Esophagus (tissue), 2 donors: Measurements from ENCODE around the gene AFF4. TPM values are rescaled to one million over a fixed set of nuclear protein-coding genes. Genes with fewer than 3 reads are reported as not detected.
A peak's percentile ranks its signal among the peaks of the same experiment; 100 is the strongest.

ENCODE experiments used
- H3K27ac ChIP-seq, 2 donors: one replicate each; pipeline ENCODE4 v1.5.1; 2013; ENCODE audit warnings: low read depth in 2 of 2, mild to moderate bottlenecking in 2 of 2, inconsistent platforms in 1 of 2, low read length in 1 of 2, moderate library complexity in 1 of 2
- H3K27me3 ChIP-seq, 2 donors: one replicate each; pipeline ENCODE4 v1.6.1; 2013; ENCODE audit warnings: low read length in 2 of 2, control low read depth in 1 of 2, mild to moderate bottlenecking in 1 of 2; ENCODE audit not compliant: insufficient read depth in 2 of 2, control insufficient read depth in 1 of 2
- H3K36me3 ChIP-seq, 2 donors: one replicate each; pipeline ENCODE4 v1.6.1; 2013; ENCODE audit warnings: low read length in 1 of 2; ENCODE audit not compliant: control insufficient read depth in 2 of 2, insufficient read depth in 2 of 2
- H3K4me1 ChIP-seq, 2 donors: one replicate each; pipeline ENCODE4 v1.6.1; 2013; ENCODE audit warnings: low read length in 1 of 2; ENCODE audit not compliant: control insufficient read depth in 2 of 2, insufficient read depth in 2 of 2
- H3K4me3 ChIP-seq, 2 donors: one replicate each; pipeline ENCODE4 v1.5.1; 2013; ENCODE audit warnings: low read length in 2 of 2, mild to moderate bottlenecking in 2 of 2, low read depth in 1 of 2, moderate library complexity in 1 of 2
- H3K9me3 ChIP-seq, 2 donors: one replicate each; pipeline ENCODE4 v1.6.1; 2013; ENCODE audit warnings: mild to moderate bottlenecking in 2 of 2, low read depth in 1 of 2, low read length in 1 of 2, moderate library complexity in 1 of 2; ENCODE audit not compliant: control insufficient read depth in 2 of 2, insufficient read depth in 1 of 2
- WGBS, 2 donors: extraction: QIAGEN DNeasy Blood & Tissue Kit; methylation state at CpG; one replicate each; pipeline ENCODE4 v1.1.7; 2013; 5-methylcytosine and 5-hydroxymethylcytosine counted together
- polyA plus RNA-seq, 2 donors: library from polyadenylated mRNA; stranded (reverse); fragments of 200-250 nt; gene quantifications; one replicate each; pipeline ENCODE4 v1.2.3, GENCODE V29; 2013
- donor health status: healthy with polysubstance abuse.
- donor health status: Bipolar disorder and iron deficiency.

AFF4 gene
- polyA plus RNA-seq, 2 donors, result 10.4 to 12.6 TPM

DNA sequence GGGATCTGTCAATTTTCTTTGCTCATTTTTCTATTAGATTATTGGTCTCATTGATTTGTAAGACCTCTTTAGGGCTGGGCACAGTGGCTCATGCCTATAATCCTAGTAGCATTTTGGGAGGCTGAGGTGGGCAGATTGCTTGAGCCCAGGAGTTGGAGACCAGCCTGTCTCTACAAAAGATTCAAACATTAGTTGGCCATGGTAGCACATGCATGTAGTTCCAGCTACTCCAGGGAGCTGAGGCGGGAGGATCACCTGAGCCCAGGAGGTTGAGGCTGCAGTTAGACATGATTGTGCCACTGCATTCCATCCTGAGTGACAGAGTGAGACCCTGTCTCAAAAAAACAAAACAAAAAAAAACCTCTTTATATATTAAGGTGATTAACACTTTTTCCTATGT, 126.6 kb downstream of the AFF4 start:
- Histone ChIP-seq H3K4me1 (peaks cover 0 to 6% of the 10 kb centered on the region in 2 donors), H3K27me3 (no peaks in the 10 kb centered on the region), H3K4me3 (no peak overlapping the region), H3K27ac (no peak overlapping the region), H3K36me3 (no peaks in the 10 kb centered on the region), H3K9me3 (no peaks in the 10 kb centered on the region)
- WGBS, 2 donors, result 98 to 100% methylated on average over 1 of the region's 1 CpG

DNA sequence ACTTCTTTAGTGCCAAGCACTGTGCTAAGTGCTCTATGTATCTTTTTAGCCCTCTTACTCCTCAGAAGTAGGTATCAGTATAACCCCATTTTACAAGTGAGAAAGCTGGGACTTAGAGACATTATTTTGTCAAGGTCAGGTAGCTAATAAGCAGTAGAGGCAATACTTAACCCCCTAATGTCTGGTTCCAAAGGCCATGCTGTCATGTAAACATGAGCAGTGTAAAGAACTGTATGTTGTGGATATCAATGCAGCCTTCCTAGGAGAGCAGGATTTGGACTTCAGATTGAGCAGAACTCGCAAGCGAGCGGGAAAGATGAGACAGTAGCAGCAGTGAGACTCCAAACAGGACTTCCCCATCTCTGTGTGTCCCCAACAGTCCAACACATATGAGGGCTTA, 129.4 kb downstream of the AFF4 start:
- H3K9me3 ChIP-seq, result no peaks in the 10 kb centered on the region
- H3K27ac ChIP-seq, result no peak overlapping the region
- H3K27me3 ChIP-seq, result no peaks in the 10 kb centered on the region
- H3K4me1 ChIP-seq, result peaks cover 0 to 5% of the 10 kb centered on the region in 2 donors
- H3K4me3 ChIP-seq, result no peak overlapping the region
- 94 to 98% methylated on average over 3 of the region's 3 CpGs for WGBS, 2 donors
- no peaks in the 10 kb centered on the region for H3K36me3 ChIP-seq

DNA sequence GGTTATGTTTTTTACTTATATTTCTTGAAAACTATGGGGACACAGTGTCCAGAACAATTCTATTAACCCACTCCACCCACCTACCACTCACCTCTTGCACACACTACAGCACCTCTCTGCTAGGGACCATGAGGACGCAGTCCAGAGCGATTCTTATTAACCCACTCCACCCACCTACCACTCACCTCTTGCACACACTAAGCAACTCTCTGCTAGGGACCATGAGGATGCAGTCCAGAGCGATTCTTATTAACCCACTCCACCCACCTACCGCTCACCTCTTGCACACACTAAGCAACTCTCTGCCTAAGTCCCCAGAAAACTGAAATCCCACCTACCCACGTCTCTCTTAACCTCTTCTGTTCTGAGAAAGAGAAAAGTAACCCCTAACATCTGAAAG, 130.8 kb downstream of the AFF4 start:
- Histone ChIP-seq H3K4me3 (no peak overlapping the region), H3K9me3 (peaks cover 0 to 3% of the 10 kb centered on the region in 2 donors), H3K27ac (no peak overlapping the region), H3K4me1 (peaks cover 0 to 5% of the 10 kb centered on the region in 2 donors), H3K27me3 (no peaks in the 10 kb centered on the region), H3K36me3 (no peaks in the 10 kb centered on the region)
- WGBS, 2 donors, result 90 to 94% methylated on average over 5 of the region's 5 CpGs

DNA sequence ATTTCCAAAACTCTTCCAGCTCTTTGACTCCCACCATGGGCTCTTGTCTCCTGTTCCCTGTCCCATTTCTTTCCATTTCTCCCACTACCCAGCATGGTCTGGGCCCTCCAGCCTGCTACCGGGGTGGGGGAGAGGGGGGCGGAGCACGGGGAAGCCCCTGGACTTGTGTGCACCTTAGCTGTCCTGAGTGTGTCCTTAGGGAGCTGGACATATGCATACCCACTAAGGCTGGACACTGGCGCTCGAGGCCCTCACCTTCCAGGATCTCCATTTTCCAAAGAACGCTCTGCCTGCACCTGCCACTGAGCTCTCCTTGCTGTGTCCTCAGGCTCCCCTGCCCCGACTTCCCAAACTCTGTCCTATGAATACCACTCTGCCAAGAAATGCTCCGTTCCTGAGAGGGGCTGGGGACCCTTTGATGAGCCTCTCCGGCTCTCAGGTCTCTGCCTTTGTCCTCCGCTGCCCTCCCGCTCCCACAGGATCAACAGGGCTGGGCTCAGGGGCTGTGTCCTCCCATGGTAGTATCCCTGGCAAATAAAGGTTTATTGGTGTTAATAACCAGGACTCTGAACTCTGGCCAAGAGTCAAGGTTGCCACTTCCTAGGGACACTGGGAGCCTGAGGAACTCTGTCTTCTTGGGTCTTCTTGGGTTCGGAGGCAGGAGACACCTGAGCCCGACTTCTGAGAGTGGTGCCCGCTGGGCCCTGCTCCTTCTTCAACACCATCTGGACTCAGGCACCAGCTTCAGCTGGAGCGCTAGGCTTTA, 132.2 kb downstream of the AFF4 start:
- no peaks in the 10 kb centered on the region for H3K36me3 ChIP-seq
- whole genome bisulfite sequencing, 2 donors, result 80 to 89% methylated on average over 15 of the region's 15 CpGs
- peak overlapping the region in 1 of 2 donors; percentile 46 for H3K27ac ChIP-seq
- peaks cover 0 to 3% of the 10 kb centered on the region in 2 donors for H3K9me3 ChIP-seq
- no peaks in the 10 kb centered on the region for H3K27me3 ChIP-seq
- H3K4me3 ChIP-seq, result peak overlapping the region in 1 of 2 donors; percentile 57
- H3K4me1 ChIP-seq, result peaks cover 0 to 5% of the 10 kb centered on the region in 2 donors

DNA sequence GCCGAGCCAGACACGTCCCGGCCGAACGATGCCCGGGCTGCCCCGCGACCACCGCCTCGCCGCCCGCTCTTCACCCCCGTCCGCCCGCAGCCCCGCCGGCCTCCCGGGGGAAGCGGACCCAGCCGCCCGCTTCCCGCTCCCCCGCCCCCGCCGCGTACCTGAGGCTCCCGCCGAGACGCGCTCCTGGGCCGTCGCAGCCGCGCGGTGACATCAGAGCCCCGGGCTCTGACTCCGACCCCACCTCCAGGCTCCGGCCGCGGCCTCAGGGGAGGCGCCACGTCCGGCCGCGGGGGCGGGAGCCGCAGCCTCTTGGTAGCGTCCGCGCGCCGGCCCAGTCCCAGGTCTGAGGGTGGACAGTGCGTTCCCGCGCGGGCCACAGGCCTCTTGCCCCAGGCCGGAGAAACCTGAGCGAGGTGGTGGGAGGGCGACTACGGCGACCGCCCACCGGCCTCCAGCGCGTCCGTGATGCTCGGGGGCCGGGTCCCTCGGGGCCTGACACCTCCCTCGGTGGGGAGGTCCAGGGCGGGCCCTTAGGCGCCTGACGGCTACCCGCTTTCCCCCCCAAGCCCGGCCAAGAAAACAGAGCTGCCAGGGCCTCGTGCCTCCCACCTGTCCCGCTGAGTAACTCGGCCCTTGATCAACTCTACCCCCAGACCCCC, 132.9 kb downstream of the AFF4 start, which contains the start of gene SHROOM1:
TSS of gene SHROOM1 (minus strand) at position 212 of the 659 bp plus-strand sequence. CDS start 4,507 bp downstream, outside the sequence.
- Histone ChIP-seq H3K4me3 (peak within 1 kb of the TSS; percentile 57 to 85), H3K27me3 (no peaks in the 10 kb centered on the region), H3K27ac (peak within 1 kb of the TSS; percentile 46 to 74), H3K36me3 (no peaks in the 10 kb centered on the region), H3K9me3 (peaks cover 0 to 3% of the 10 kb centered on the region in 2 donors), H3K4me1 (peaks cover 0 to 11% of the 10 kb centered on the region in 2 donors)
- WGBS, 2 donors, result 4% methylated on average over 62 to 78 of the region's 78 CpGs

DNA sequence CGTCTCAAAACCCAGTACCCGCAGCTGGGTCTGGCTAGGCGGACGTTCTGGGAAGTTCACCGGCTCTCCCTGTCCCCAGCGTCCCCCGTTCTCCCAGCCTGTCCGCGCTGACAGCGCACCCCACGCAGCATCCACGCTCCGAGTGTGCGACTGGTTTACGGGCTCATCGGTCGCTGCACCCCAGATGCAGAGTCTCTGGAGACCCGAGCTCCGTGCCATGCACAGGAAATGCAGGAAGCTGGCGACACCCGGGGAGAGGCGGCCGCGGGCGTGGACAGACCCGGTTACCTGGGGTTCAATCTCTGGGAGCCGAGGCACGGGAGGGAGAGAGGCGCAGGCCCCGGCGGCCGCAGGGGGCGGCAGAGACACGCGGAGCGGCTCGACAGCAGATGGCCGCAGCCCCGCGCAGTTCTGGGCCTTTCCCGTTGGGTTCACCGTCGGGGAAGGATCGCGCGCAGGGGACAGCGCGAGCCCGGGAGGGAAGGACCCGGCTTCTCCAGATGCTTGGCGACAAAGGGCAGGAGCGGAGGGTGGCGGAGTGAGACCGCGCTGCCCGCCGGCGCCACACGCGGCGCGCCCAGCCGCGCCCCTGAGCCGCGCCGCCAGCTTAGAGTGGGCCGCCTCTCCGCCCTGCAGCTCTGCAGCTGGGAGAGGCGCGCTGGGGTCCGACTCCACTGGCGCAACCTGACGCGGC, 133.5 kb downstream of the AFF4 start:
- peaks cover 0 to under 1% of the 10 kb centered on the region in 2 donors for H3K36me3 ChIP-seq
- WGBS, 2 donors, result 2 to 3% methylated on average over 70 to 75 of the region's 75 CpGs

DNA sequence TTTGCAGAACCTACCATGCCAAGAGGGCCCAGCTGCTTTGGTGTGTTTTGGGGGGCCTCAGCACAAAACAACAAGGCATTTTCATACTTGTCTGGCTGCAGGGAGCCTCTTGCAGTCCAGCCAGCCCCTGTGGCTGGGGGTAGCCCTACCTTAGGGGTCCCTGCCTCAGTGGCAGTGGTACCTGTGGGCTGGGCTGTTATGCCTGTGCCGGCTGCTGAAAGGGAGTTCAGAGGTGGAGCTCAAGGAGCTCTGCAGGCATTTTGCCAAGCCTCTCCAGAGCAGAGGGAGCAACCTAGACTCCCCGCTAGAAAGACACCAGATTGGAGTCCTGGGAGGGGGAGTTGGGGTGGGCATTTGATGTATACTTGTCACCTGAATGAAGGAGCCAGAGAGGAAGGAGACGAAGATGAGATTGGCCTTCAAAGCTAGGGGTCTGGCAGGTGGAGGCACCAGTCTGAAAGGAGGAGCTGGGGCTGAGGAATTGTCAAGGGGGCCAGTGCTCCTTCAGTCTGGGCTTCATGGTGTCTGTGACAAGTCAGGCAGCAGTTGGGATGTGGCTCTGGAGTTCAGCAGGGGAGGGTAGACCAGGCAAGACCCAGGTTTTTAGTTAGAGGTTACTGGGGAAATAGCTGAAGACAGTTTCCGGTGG, 134.5 kb downstream of the AFF4 start:
- Histone ChIP-seq H3K4me3 (no peak overlapping the region), H3K4me1 (peaks cover 0 to 11% of the 10 kb centered on the region in 2 donors), H3K27me3 (no peaks in the 10 kb centered on the region), H3K27ac (no peak overlapping the region), H3K36me3 (peaks cover 4 to 5% of the 10 kb centered on the region in 2 donors), H3K9me3 (peaks cover 0 to 3% of the 10 kb centered on the region in 2 donors)
- 65 to 73% methylated on average over 4 of the region's 4 CpGs for WGBS, 2 donors

More for the DNA sequence above, 133.5 kb downstream of the AFF4 start:
- H3K9me3 ChIP-seq, result peaks cover 0 to 3% of the 10 kb centered on the region in 2 donors
- no peaks in the 10 kb centered on the region for H3K27me3 ChIP-seq
- H3K4me1 ChIP-seq, result peaks cover 0 to 11% of the 10 kb centered on the region in 2 donors
- H3K27ac ChIP-seq, result peak overlapping the region; percentile 46 to 74
- peak overlapping the region; percentile 57 to 85 for H3K4me3 ChIP-seq

DNA sequence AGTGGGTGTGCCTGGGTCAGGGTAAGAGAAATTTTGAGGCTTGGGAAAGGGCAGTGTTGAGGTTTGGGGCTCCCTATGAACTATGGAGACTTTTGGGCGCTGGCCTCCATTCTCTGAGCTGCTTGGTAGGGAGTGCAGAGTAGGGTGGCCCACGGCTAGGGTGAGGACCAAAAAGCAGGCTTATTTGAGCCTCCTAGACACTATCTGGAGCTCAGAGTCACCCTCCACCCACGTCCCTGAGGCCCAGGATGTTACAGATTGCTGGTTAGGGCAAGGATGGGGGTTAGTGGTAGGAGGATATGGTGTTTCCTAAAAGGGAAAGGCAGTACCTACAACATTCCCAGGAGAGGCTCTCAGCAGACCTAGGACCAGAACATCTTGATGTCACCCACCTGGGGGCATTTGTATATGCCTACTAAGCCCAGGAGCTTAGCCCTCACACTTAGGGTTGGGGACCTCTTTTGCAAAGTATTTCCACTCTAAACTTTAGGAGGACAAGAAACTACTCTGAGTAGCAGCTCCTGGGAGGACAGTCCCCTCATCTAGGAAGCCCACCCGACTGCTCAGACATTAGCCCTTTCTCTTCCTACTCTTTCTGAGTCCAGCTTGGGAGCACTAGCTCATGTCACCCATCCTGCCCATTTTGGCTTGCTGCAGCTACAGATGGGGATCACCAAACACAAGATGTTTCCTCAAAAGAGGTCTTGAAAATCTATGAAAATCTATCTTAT, 135.3 kb downstream of the AFF4 start:
- Histone ChIP-seq H3K36me3 (peaks cover 5 to 6% of the 10 kb centered on the region in 2 donors), H3K9me3 (peaks cover 0 to 3% of the 10 kb centered on the region in 2 donors), H3K4me1 (peaks cover 0 to 14% of the 10 kb centered on the region in 2 donors), H3K4me3 (no peak overlapping the region), H3K27ac (no peak overlapping the region), H3K27me3 (no peaks in the 10 kb centered on the region)
- WGBS, 2 donors, result 91 to 94% methylated on average over 4 of the region's 4 CpGs
